Activated CD4-positive, alpha-beta T cell treated with anti-CD3 and anti-CD28 coated beads for 1 hour (primary cell): Measurements from ENCODE around the gene CLPTM1L.

Experiments
- DNase-seq: peaks from one replicate; pipeline ENCODE4 v3.0.0-alpha.2; 2020

The CLPTM1L gene

GRCh38 chr5:1325870-1326531, 18.9 kb downstream of the CLPTM1L start:
- DNase-seq = no peak

DNA sequence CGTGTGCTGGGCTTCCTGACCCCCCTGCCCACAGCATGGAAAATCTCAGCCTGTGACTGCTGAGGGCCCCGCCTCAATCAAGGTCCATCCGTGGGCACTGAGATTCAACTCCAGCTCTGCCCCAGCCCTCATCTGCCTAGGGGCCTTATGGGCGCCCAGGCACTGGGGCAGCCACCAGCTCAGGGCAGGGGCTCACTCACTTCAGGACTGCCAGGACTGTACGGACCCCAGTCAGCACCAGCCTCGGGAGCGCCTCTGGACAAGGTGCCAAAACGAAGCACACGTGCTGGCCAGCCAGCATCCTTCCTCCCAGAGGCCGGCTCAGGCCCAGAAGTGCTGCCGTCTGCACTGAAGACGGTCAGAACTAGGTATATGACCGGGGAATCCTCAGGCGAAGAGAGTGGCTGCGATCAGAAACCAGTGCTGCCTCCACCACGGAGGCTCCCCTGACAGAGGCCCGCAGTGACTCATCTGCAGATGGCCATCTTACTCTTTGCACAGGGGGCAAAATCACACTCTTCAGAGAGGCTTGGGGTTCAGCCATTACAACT, 19.6 kb downstream of the CLPTM1L start:
- DNase-seq = no peak

GRCh38 chr5:1324719-1325190, 20.1 kb downstream of the CLPTM1L start:
- DNase-seq = no peak

DNA sequence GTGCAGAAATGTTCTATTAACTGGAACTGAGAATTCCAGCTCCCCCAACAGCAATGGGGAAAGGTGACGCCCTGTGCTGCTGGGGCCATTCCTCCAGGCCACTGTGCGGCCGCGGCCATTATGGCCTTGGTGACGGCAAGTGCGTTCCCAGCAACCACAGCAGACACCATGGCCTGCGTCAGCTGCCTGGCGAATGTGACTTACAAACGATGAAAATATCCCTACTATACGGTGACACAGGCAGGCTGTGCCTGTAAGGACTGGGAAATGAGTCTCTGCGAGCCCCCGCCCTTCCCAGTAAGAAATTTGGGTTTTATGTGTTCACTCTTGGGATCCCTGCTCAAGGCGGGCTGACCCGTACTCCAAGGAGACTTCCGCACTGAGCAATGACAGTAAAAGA, 20.6 kb downstream of the CLPTM1L start:
- no peak for DNase-seq

- DNase-seq = no peak
These were observed 21.1 kb downstream of the CLPTM1L start for GRCh38 chr5:1323803-1324173.

DNA sequence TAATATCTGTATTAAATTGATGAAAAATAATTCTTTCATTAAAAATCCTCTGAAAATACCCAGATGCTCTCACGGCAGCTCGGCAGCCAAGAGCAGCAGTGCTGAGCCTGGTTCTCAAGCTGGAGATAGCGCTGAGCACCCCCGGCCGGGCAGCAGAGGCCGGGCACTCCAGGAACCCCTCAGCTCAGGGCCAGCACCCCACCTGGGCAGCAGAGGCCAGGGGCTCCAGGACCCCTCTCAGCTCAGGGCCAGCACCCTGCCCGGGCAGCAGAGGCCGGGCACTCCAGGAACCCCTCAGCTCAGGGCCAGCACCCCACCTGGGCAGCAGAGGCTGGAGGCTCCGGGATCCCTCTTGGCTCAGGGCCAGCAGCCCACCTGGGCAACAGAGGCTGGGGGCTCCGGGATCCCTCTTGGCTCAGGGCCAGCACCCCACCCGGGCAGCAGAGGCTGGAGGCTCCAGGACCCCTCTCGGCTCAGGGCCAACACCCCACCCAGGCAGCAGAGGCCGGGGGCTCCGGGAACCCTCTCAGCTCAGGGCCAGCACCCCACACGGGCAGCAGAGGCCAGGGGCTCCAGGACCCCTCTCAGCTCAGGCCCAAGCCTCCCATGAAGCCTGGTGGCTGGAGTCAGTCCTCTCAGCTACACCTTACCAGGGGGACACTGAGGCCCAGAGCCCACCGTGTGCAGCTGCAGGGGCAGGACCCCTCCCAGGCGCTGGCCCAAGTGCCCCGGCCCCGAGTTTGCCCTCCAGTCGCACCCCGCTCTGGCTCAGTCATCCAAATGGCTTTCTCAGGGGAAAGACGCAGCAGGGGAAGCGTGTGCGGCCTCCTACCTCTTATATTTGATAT, 21.7 kb downstream of the CLPTM1L start:
- no peak for DNase-seq

DNA sequence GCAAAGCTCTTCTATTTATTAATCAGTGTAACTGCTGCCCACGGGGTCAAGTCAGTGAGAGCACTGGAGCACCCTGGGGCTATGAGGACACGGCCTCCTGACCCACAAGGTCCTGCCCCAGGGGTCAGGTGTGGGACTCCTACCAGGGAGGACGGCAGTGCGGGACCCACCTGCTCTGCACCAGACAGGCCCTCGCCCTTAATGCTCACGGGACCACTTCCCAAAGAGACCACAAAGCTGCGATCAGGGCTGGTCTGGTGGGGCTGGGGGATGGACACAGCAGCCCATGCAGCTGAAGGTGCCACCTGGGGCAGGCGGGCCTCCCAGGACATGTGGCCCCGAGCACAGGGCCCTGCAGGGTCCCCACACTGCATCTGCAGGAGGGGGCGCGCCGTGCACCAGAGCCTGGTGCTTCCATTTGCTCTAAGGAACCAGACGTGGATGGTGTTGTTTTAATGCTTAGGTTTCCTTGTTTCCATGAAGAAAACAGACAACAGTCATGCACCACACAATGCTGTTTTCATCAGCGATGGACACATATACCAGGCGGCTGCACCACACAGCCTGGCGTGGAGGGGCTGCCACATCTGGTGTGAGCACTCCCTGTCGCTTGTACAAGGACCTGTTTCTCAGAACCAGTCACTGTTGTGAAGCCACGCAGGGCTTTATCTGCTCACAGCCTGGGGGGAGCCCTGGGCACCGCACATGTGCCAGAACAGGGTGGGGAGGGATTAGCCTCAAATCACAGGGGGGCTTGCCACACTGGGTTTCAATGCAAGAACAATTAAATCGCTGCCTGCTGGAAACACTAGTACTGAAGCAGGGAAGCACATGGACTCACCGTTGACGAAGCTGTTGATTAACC, 22.6 kb downstream of the CLPTM1L start:
- no peak for DNase-seq

DNA sequence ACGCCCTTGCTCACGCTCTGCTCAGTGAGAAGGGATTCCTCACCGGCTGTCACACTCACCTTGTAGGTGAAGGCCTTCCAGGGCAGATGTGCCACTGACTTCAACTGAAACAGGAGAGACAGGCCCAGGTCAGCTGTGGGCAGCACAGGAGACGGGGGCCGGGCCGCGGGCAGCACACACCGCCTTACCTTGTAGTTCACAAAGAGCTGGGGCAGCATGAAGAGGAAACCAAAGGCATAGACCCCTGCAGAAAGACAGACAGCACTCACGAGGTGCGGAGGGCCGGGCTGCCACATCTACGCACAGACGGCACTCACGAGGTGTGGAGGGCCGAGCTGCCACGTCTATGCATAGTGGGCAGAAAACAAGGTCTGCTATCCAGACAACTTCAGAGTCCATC, 23.3 kb downstream of the CLPTM1L start:
- DNase-seq = no peak

GRCh38 chr5:1320436-1321344, 24.2 kb downstream of the CLPTM1L start:
- DNase-seq = no peak

DNA sequence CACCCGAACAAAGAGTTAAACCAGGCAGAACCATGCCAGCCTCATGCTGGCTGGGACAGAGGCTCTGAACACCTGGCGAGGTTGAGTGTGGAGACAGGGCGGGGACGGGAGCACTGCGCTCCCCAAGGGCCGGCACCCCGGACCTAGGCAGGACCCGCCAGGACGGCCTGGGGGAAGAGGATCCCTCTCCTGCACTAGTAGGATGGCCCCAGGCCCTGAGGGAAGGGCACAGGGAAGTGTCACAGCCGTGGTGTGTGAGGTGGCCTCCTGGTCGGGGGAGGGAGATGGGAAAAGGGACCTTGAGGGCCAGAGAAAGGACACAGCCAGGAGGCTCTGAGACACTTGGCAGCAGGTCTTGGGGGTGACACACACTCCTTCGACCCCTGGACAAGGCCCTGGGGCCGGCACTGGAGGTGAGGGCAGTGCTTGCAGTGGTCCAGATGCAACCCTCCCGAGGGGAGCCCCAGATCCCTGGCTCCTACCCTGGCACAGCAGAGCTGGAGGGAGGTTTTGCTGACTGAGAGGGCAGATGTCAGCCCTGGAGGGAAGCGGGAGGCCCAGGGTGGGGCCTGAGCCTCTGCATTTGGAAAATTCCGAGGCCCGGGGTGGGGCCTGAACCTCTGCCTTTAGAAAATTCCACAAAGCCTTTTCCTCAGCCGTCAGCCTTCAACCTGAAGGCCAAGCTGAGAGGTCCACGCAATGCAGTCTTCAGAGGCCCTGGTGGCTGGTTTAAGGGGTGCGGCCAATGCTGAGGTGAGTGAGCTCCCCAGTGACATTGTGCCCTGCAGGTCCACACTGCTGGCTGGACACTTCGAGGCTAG, 25.3 kb downstream of the CLPTM1L start:
- DNase-seq = no peak

DNA sequence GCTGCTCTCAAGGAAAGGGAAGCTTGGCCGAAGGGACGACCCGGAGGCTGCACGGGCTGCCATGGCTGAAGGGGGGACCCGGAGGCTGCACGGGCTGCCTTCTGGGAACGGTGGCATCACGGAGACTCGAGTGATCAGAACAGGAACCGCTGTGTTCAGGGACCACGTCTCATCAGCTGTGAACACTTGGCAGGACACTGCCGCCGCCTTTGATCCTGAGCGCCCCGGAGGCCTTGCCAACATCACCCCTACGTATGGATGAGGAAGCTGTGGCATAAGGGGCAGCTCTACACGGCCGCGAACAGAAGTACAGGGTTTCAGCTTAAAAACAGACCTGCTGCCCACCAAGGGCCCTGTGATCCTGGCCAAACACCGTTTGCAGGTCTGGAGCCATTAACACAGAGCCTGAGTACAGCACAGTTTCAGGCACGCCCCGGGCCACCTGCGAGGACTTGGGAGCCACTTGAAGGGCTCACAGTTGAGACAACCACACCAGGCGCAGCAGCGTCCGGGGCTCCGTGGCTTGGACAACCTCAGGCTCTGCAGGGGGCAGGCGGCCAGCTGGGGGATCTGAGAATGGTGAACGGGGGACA, 26.1 kb downstream of the CLPTM1L start:
- DNase-seq = no peak

GRCh38 chr5:1317921-1318565, 26.9 kb downstream of the CLPTM1L start:
- DNase-seq = no peak

DNA sequence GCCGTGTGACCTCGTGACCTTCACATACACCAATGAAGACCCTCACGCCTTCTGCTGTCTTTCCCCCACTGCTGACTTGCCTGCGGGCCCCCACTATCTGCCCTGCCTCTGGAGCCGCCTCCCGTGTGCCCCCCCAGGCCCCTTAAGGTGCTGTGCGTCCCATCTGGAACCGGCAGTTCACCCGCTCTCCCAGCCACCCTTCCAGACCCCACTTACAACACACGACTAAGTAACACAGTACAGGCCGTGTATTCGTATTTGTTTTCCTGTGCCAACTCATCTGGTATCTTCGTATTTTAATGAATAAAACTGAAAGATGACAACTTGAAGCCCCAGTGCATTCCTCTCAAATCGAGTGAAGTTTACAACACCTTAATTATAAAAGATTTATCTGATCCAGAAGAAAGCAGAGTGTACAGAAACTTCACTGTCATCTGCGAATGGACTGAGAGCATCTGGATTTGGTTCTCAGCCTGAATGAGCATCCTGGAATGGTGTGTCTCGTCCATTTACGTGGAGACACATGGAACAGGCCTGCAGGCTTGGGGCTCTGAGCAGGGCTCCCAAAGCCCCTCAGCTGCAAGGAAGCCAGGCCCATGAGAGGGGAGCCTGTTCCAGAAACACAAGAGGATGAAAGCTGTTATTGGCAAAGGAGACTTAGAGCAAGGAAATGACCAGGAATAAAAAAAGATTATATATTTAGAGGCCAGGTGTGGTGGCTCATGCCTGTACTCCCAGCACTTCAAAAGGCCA, 28.1 kb downstream of the CLPTM1L start:
- no peak for DNase-seq

- DNase-seq = no peak
These were observed 29.0 kb downstream of the CLPTM1L start for GRCh38 chr5:1315709-1316587.

- no peak for DNase-seq
These were observed 29.7 kb downstream of the CLPTM1L start for GRCh38 chr5:1315018-1315708.

DNA sequence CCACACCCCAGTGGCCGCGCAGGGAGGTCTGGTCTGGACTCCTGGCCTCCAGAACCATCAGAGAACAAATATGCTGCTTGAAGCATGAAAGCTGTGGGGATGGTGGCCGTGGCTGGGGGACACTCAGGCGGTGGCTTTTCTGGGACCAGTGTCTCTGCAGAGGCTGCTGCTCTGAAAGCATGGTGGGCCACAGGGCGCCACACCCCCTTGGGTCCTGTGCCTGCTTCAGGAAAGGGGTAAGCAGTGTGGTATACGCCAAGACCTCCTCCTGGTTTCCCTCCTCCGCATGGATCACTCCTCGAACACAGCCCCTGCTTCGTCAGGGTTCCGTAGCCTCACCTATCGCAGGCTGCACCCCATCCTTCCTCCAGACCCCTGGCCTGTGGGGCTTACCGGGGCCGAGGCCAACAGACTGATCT, 30.3 kb downstream of the CLPTM1L start:
- DNase-seq = no peak

- no peak for DNase-seq
These were observed 31.7 kb downstream of the CLPTM1L start for GRCh38 chr5:1312993-1313833.
